ES-I3 (cell line): Measurements from ENCODE around the gene MTMR3.
"Not testable (repeated sequence)": the region's sequence is repeated elsewhere in the genome, so short reads cannot be mapped to it uniquely, and the experiment has no call there.

ENCODE experiments used
- H3K36me3 ChIP-seq: 2 replicates; pipeline ENCODE4 v1.6.1; 2013; ENCODE audit warnings: mild to moderate bottlenecking, low read length, control low read depth, moderate library complexity; ENCODE audit not compliant: insufficient read depth
- H3K4me1 ChIP-seq: 2 replicates; pipeline ENCODE4 v1.6.1; 2013; ENCODE audit warnings: mild to moderate bottlenecking, control low read depth, low read length; ENCODE audit not compliant: insufficient read depth
- H3K9ac ChIP-seq: 2 replicates; pipeline ENCODE4 v1.6.1; 2013; ENCODE audit warnings: low read depth, mild to moderate bottlenecking, low read length, moderate library complexity
- H3K9me3 ChIP-seq: 2 replicates; pipeline ENCODE4 v1.6.1; 2013; ENCODE audit warnings: mild to moderate bottlenecking, low read length, moderate library complexity; ENCODE audit not compliant: control insufficient read depth, insufficient read depth

MTMR3 gene

GRCh38 chr22:29947410-29948384 is 64.7 kb downstream of the MTMR3 start:
- Histone ChIP-seq H3K36me3 (no peaks in the 10 kb centered on the region), H3K4me1 (peaks cover 31% of the 10 kb centered on the region), H3K9ac (no peak overlapping the region), H3K9me3 (no peaks in the 10 kb centered on the region)

GRCh38 chr22:29948385-29948769 is 65.4 kb downstream of the MTMR3 start:
- no peaks in the 10 kb centered on the region for H3K9me3 ChIP-seq
- no peak overlapping the region for H3K9ac ChIP-seq
- peaks cover 35% of the 10 kb centered on the region for H3K4me1 ChIP-seq
- H3K36me3 ChIP-seq: no peaks in the 10 kb centered on the region

- Histone ChIP-seq H3K36me3 (no peaks in the 10 kb centered on the region), H3K9ac (no peak overlapping the region), H3K9me3 (no peaks in the 10 kb centered on the region), H3K4me1 (peaks cover 38% of the 10 kb centered on the region)
Observed at GRCh38 chr22:29949872-29950271, 66.9 kb downstream of the MTMR3 start.

- peaks cover 35% of the 10 kb centered on the region for H3K4me1 ChIP-seq
- no peak overlapping the region for H3K9ac ChIP-seq
- H3K9me3 ChIP-seq: no peaks in the 10 kb centered on the region
- H3K36me3 ChIP-seq: no peaks in the 10 kb centered on the region
Observed at GRCh38 chr22:29951791-29952413, 68.9 kb downstream of the MTMR3 start.

- no peaks in the 10 kb centered on the region for H3K9me3 ChIP-seq
- H3K4me1 ChIP-seq: peaks cover 29% of the 10 kb centered on the region; the same call in 1 of the 2 replicates
- H3K9ac ChIP-seq: no peak overlapping the region
- H3K36me3 ChIP-seq: no peaks in the 10 kb centered on the region
Observed at GRCh38 chr22:29954203-29954855, 71.4 kb downstream of the MTMR3 start.

GRCh38 chr22:29956680-29957079 is 73.7 kb downstream of the MTMR3 start:
- Histone ChIP-seq H3K9ac (no peak overlapping the region), H3K4me1 (peaks cover 18% of the 10 kb centered on the region; the same call in 1 of the 2 replicates), H3K9me3 (no peaks in the 10 kb centered on the region), H3K36me3 (no peaks in the 10 kb centered on the region)

- H3K9ac ChIP-seq: no peak overlapping the region
- H3K4me1 ChIP-seq: peaks cover 9% of the 10 kb centered on the region; the same call in 1 of the 2 replicates
- H3K9me3 ChIP-seq: no peaks in the 10 kb centered on the region
- H3K36me3 ChIP-seq: no peaks in the 10 kb centered on the region
Observed at GRCh38 chr22:29958170-29958569, 75.2 kb downstream of the MTMR3 start.

- no peaks in the 10 kb centered on the region for H3K9me3 ChIP-seq
- no peaks in the 10 kb centered on the region for H3K4me1 ChIP-seq
- H3K36me3 ChIP-seq: no peaks in the 10 kb centered on the region
- H3K9ac ChIP-seq: no peak overlapping the region
Observed at GRCh38 chr22:29964776-29965175, 81.8 kb downstream of the MTMR3 start.

- no peaks in the 10 kb centered on the region for H3K9me3 ChIP-seq
- no peaks in the 10 kb centered on the region for H3K4me1 ChIP-seq
- H3K9ac ChIP-seq: no peak overlapping the region
- no peaks in the 10 kb centered on the region for H3K36me3 ChIP-seq
Observed at GRCh38 chr22:29967461-29967860, 84.5 kb downstream of the MTMR3 start.

- Histone ChIP-seq H3K4me1 (no peaks in the 10 kb centered on the region), H3K9me3 (no peaks in the 10 kb centered on the region), H3K9ac (no peak overlapping the region), H3K36me3 (no peaks in the 10 kb centered on the region)
Observed at GRCh38 chr22:29971607-29972006, 88.6 kb downstream of the MTMR3 start.

- Histone ChIP-seq H3K9ac (no peak overlapping the region), H3K36me3 (no peaks in the 10 kb centered on the region), H3K4me1 (no peaks in the 10 kb centered on the region), H3K9me3 (no peaks in the 10 kb centered on the region)
Observed at GRCh38 chr22:29972121-29972520, 89.1 kb downstream of the MTMR3 start.

GRCh38 chr22:29973269-29973668 is 90.3 kb downstream of the MTMR3 start:
- no peak overlapping the region for H3K9ac ChIP-seq
- no peaks in the 10 kb centered on the region for H3K9me3 ChIP-seq
- H3K36me3 ChIP-seq: no peaks in the 10 kb centered on the region
- H3K4me1 ChIP-seq: no peaks in the 10 kb centered on the region

GRCh38 chr22:29973680-29974079 is 90.7 kb downstream of the MTMR3 start:
- not testable (repeated sequence) for H3K4me1 ChIP-seq, H3K9ac ChIP-seq, H3K9me3 ChIP-seq, H3K36me3 ChIP-seq

GRCh38 chr22:29975494-29975893 is 92.5 kb downstream of the MTMR3 start:
- no peaks in the 10 kb centered on the region for H3K36me3 ChIP-seq

More at GRCh38 chr22:29975494-29975893, 92.5 kb downstream of the MTMR3 start:
- no peaks in the 10 kb centered on the region for H3K9me3 ChIP-seq
- no peak overlapping the region for H3K9ac ChIP-seq
- peaks cover 10% of the 10 kb centered on the region for H3K4me1 ChIP-seq
